GF-D8 (cell line): ENCODE measurements around the gene ATE1.
"Not testable (repeated sequence)": the region's sequence is repeated elsewhere in the genome, so short reads cannot be mapped to it uniquely, and the experiment has no call there.

Source experiments
- DNase-seq: peaks from one replicate; lab custom pipeline; 2025; lab: John Stamatoyannopoulos, UW

The ATE1 gene

DNA sequence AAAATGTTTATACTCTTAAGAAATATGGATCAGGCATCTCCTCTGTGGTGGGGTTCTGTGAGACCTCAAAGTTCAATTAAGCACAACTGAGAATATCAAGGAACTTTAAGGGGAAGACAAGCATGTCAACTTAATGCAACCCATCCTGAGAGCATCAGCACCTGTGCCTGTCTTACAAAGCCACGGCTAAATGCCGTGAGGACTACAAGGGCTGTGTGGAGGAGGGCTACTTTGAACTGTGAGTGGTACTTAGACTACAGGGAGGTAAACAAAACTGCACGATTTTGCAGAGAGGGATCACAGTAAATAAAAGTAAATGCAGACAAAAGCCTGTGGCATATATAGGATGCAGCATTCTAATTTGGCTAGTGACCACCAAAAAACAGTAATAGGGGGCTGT lies 139.1 kb downstream of the ATE1 start:
- DNase-seq, result no peak

GRCh38 chr10:121788115-121788514 lies 139.7 kb downstream of the ATE1 start:
- no peak for DNase-seq

DNA sequence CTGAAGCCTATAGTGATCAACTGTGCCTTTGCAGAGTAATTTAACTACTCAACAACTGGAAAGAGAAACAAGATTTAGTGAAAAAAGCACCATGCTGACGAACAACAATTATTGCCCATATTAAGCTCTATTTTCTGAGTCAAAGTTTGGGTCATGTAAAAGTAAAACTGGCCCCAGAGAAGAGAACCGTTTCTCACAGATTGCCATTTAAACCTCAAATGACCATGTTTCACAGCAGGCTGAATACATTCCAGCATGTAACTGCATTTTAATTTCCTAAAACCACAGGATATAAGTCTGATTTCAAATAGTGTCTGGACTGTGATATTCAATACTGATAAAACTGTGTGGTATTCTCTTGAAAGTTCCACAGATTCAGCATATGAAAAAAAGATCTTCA lies 140.7 kb downstream of the ATE1 start:
- no peak for DNase-seq

DNA sequence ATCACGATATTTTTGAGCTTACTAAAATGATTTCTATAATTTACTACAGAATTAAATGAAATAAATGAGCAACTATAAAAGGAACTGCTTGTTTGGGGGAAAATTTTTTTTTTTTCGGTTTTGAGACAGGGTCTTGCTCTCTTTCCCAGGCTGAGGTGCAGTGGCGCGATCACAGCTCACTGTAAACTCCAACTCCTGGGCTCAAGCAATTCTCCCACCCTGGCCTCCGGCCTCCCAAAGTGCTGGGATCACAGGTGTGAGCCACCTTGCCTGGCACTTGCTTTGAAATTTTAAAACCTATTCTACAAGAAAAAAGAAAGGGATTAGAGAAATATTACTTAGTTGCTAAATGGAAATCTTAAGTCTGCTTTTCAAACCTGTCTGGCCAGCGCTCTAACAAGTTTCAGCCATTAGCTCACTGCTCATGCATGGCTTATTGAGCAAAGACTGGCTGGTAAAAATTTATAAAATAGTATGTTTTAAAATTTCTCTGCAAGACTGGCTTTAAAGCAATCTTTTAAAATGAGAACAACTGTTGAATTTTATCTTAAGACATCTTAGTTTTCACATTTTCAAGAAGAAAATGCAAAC lies 144.0 kb downstream of the ATE1 start:
- no peak for DNase-seq

DNA sequence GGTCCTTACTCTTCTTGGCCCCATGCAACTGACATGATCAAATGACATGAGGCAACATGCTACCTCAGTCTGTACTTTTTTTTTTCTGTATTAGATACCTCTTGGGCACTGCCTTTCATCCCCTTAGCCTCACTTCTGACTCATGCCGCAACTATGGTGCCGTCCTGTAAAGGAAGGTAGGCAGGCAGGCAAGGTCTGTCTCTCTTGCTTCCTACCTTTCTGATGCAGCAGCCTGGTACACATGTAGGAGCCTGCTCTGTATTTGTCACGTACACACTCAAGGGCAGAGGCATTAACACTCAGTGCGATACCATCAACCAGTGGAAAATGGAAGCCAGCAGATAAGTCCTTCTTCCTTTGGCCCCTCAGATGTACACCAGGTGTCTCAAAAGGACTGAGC lies 146.7 kb downstream of the ATE1 start:
- DNase-seq, result no peak

GRCh38 chr10:121774813-121775212 lies 153.0 kb downstream of the ATE1 start:
- no peak for DNase-seq

DNA sequence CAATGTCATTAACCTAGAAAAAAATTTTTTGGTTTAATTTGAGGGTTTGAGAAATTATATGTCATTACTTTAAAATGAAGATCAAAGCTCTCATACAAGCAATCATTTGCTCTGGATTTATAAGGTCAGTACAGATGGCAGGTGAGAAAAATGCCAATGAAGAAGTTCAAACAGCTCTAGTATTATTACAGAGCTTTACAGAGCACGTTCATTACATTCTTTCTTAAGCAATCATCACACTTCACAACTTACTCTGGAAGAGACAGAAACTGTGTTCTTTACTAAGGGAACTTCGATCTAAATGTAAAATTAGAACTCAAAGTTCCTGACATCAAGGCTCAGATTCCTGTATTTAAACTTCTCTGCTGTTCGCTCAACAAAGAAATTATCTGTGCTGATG lies 153.4 kb downstream of the ATE1 start:
- no peak for DNase-seq

- no peak for DNase-seq
Observed at GRCh38 chr10:121772884-121773283, 154.9 kb downstream of the ATE1 start.

GRCh38 chr10:121772406-121772805 lies 155.4 kb downstream of the ATE1 start:
- no peak for DNase-seq

- DNase-seq, result no peak
Observed at GRCh38 chr10:121771966-121772365, 155.9 kb downstream of the ATE1 start.

- no peak for DNase-seq
Observed at GRCh38 chr10:121766426-121766825, 161.4 kb downstream of the ATE1 start.

- no peak for DNase-seq
Observed at GRCh38 chr10:121765204-121765603, 162.6 kb downstream of the ATE1 start.

GRCh38 chr10:121764233-121764942 lies 163.4 kb downstream of the ATE1 start:
- DNase-seq, result no peak

- DNase-seq, result not testable (repeated sequence)
Observed at GRCh38 chr10:121757241-121757640, 170.6 kb downstream of the ATE1 start.

- DNase-seq, result not testable (repeated sequence)
Observed at GRCh38 chr10:121755496-121755895, 172.3 kb downstream of the ATE1 start.

- no peak for DNase-seq
Observed at GRCh38 chr10:121754666-121755065, 173.2 kb downstream of the ATE1 start.

DNA sequence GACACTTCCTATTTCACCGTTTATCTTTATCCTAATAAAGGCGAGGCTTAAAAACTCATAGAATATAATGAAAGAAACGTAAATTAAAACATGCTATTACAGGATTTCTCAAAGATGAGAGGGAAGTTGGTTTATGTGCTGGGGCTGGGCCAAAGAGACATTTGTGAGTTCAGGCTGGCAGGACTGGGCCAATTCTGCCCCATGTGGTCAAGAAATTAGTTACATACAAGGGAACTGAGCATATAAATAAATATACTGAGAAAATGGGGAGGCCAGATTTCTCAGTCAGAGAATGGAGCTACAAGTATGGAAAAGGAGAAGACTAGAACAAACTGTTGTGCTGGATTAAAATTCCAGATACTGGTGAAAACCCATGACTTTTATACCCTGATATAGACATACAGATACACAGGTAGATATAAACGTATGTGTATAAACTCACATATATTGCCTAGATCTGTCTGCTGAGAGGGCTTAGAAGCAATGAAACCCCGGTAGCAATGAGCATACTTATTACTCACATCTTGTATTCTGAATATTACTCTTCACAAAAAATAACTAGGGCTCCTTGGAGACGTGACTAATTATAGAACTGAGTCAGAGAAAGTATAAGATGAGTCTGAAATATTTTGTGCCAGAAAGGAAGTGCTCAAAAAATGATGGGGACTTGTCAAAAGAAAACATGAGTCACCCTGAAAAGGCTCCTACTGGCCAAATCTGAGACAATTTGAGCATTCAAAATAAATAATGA lies 173.9 kb downstream of the ATE1 start:
- DNase-seq, result no peak

DNA sequence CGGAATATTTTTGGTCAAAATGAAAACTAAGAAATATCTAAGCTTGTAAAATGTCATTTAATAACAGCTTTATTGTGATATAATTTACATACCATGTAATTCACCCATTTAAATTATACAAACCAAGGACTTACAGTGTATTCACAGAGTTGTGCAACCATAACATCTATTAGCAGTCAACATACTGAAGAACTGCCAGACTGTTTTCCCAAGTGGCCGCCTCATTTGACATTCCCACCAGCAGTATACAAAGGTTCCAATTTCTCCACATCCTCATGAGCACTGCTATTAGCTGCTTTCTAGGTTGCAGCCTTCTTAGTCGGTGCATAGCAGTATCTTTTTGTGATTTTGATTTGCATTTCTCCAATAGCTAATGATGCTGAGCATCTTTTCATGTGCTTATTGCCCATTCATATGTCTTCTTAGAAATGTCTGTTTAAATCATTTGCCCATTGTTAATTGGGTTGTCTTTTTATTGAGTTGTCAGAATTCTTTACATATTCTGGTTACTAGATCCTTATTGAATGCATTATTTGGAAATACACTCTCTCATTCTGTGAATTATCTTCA lies 176.6 kb downstream of the ATE1 start:
- DNase-seq, result no peak

- DNase-seq, result no peak
Observed at GRCh38 chr10:121747163-121747775, 180.6 kb downstream of the ATE1 start.

DNA sequence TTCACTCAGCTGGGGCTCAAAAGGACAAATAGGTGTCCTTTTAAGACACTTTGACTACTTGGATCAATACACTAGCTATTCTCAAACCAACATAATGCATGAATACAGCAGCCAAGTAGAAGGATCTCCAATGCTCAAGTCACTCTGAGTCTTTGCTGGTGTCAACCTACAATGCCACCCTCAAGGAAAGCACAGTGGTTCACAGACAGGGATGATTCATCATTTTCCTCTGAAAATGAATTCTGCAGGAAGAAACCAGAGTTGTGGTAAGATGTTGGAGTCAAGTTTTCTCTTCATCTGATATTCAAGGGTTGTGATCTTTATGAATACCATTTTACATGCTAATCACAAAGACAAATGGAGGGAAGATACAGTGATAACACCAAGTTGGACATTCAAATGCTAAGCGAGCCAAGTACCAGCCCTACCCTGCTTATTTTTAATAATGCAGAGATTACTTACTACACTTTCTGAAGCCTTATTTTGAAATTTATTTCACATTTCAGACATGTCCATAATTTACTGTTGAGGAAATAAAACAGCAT lies 186.5 kb downstream of the ATE1 start:
- DNase-seq, result no peak

GRCh38 chr10:121740069-121740468 lies 187.8 kb downstream of the ATE1 start:
- DNase-seq, result no peak

GRCh38 chr10:121739114-121739513 lies 188.7 kb downstream of the ATE1 start:
- DNase-seq, result no peak
